Adrenal gland (tissue), 12 donors: ENCODE results near the gene GTF2F2. TPM values are rescaled to one million over a fixed set of nuclear protein-coding genes. Genes with fewer than 3 reads are reported as not detected.

Source experiments
- DNase-seq, 7 donors: peaks; one replicate each; pipeline ENCODE4 v3.0.0-alpha.2; 2019 to 2020
- H3K27ac ChIP-seq, 5 donors: fragments of 200-600 bp; sonication (generic) in 4 of 5; 1 replicate in 3 of 5; 2 replicates in 2 of 5; pipeline versions ENCODE4 v1.5.1 to v1.8.0; 2016 to 2020; ENCODE audit warnings: mild to moderate bottlenecking in 1 of 5
- H3K27me3 ChIP-seq: fragments of 200-600 bp; 2 replicates; pipeline ENCODE4 v1.8.0; 2021
- H3K36me3 ChIP-seq, 2 donors: fragments of 200-600 bp; replicated peaks in 1 of 2; 1 replicate in 1 of 2; 2 replicates in 1 of 2; pipeline versions ENCODE4 v1.5.1 to v1.8.0; 2018 to 2022
- H3K4me1 ChIP-seq, 2 donors: fragments of 200-600 bp; replicated peaks in 1 of 2; 1 replicate in 1 of 2; 2 replicates in 1 of 2; pipeline versions ENCODE4 v1.5.1 to v1.8.0; 2018 to 2021
- H3K4me3 ChIP-seq, 4 donors: fragments of 200-600 bp; sonication (generic) in 3 of 4; one replicate each; pipeline ENCODE4 v1.5.1; 2016 to 2018
- H3K9me3 ChIP-seq, 3 donors: fragments of 200-600 bp; sonication (generic) in 1 of 3; replicated peaks in 1 of 3; 1 replicate in 2 of 3; 2 replicates in 1 of 3; pipeline versions ENCODE4 v1.5.1 to v1.8.0; 2016 to 2021
- CTCF ChIP-seq, 6 experiments: fragments of 450-650 bp in 4 of 6; fragments of 200-600 bp in 2 of 6; sonication (generic) in 1 of 6; IDR thresholded peaks; 1 replicate in 5 of 6; 2 replicates in 1 of 6; pipeline versions ENCODE4 v1.5.1 to v1.8.0; 2016 to 2021; ENCODE audit warnings: antibody characterized with exemption in 6 of 6, mild to moderate bottlenecking in 2 of 6, moderate library complexity in 1 of 6
- POLR2A ChIP-seq, 2 donors: fragments of 450-650 bp; IDR thresholded peaks; one replicate each; pipeline ENCODE4 v1.6.1; 2017; ENCODE audit warnings: antibody characterized with exemption in 2 of 2, mild to moderate bottlenecking in 2 of 2, moderate library complexity in 1 of 2
- WGBS, 4 donors: extraction: QIAGEN DNeasy Blood & Tissue Kit in 2 of 4; methylation state at CpG; one replicate each; pipeline versions ENCODE4 v1.1.5 to v1.1.7; 2013 to 2017; 5-methylcytosine and 5-hydroxymethylcytosine counted together
- intact Hi-C, 2 donors: fragments of 100-400 bp; cut with DNase I; formaldehyde crosslinking; loops; one replicate each; pipeline versions ENCODE4 v1.14.1 to v1.15.0; 2022 to 2023
- polyA plus RNA-seq, 3 donors: library from polyadenylated mRNA; stranded (reverse); fragments of 200-250 nt in 2 of 3; fragments of 350-450 nt in 1 of 3; fragmentation: Illumina TruSeq in 1 of 3; extraction: RNeasy Lipid Tissue Mini Kit (QIAGEN cat#74804) in 1 of 3; gene quantifications; one replicate each; pipeline ENCODE4 v1.2.3, GENCODE V29; 2013 to 2014
- total RNA-seq, 9 donors: library from RNA; depleted of rRNA in 4 of 9; stranded (reverse); fragments of >200 nt in 4 of 9; fragments of 120-200 nt in 1 of 9; fragmentation: NEBNext Ultra II Directional in 1 of 9; extraction: Animal tissue kit (Norgen Biotek cat#: 25700) in 1 of 9; gene quantifications; one replicate each; pipeline versions ENCODE4 v1.1.0 to v1.2.4, GENCODE V29; 2013 to 2023
- donor health status: healthy with polysubstance abuse.
- donor health status: Bipolar disorder and iron deficiency.
- donor health status: DM: yes; HTN: yes; CAD: no.
- donor health status: DM: no; HTN: no; CAD: no.
- donor health status: DM: no; HTN: no; CAD: no.
- donor health status: DM: yes; HTN: yes; CAD: no.

GTF2F2 gene
- total and polyA plus RNA-seq, 12 donors = 11.4 to 34.4 (median 23.0) TPM

DNA sequence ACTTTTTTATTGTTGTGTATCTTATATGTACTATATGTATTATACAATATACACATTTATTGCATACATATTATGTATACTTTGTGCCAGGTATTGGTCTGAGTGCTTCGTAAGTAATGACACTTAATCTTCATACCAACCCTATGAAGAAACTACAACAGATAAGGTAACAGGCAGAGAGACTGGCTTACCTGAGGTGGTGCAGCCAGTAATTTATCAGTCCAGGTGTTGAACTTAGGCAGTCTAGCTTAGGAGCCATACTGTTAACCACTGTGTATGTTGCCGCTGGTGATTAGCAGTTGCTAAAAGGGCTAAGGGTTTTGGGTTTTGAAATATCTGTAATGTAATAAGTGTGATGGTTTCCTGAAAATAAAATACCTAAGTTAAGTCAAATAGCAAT lies 134.1 kb downstream of the GTF2F2 start:
- no peak for TF ChIP-seq POLR2A (IDR thresholded peaks at IDR 0.05)
- TF ChIP-seq CTCF (IDR thresholded peaks at IDR 0.05) = no peak
- no peaks in the 10 kb centered on the region for H3K9me3 ChIP-seq
- H3K4me3 ChIP-seq = no peak overlapping the region
- intact Hi-C loops = no loop called here
- H3K27me3 ChIP-seq = no peaks in the 10 kb centered on the region
- no peak for DNase-seq
- peaks cover 0 to 6% of the 10 kb centered on the region in 2 donors for H3K36me3 ChIP-seq
- no peak overlapping the region for H3K27ac ChIP-seq
- peaks cover 17 to 21% of the 10 kb centered on the region in 2 donors for H3K4me1 ChIP-seq
- WGBS, 4 donors = 95 to 99% (median 98%) methylated on average over 2 of the region's 2 CpGs

GRCh38 chr13:45255247-45255987 lies 135.1 kb downstream of the GTF2F2 start:
- intact Hi-C loops = no loop called here
- 96 to 100% (median 97%) methylated on average over 1 of the region's 1 CpG for WGBS, 4 donors

GRCh38 chr13:45256254-45256653 lies 135.9 kb downstream of the GTF2F2 start:
- intact Hi-C loops = no loop called here
- H3K4me1 ChIP-seq = peaks cover 14 to 17% of the 10 kb centered on the region in 2 donors
- no peak overlapping the region for H3K27ac ChIP-seq
- H3K27me3 ChIP-seq = no peaks in the 10 kb centered on the region
- WGBS, 4 donors = 93 to 98% (median 97%) methylated on average over 1 of the region's 1 CpG
- TF ChIP-seq CTCF (IDR thresholded peaks at IDR 0.05) (no peak), POLR2A (IDR thresholded peaks at IDR 0.05) (no peak)
- H3K4me3 ChIP-seq = no peak overlapping the region
- DNase-seq = no peak
- H3K9me3 ChIP-seq = no peaks in the 10 kb centered on the region
- H3K36me3 ChIP-seq = peaks cover 0 to 6% of the 10 kb centered on the region in 2 donors

More at GRCh38 chr13:45255247-45255987, 135.1 kb downstream of the GTF2F2 start:
- Histone ChIP-seq H3K36me3 (peaks cover 0 to 6% of the 10 kb centered on the region in 2 donors), H3K27ac (no peak overlapping the region), H3K27me3 (no peaks in the 10 kb centered on the region), H3K4me3 (no peak overlapping the region), H3K9me3 (no peaks in the 10 kb centered on the region), H3K4me1 (peaks cover 14 to 17% of the 10 kb centered on the region in 2 donors)
- TF ChIP-seq CTCF (IDR thresholded peaks at IDR 0.05) = no peak
- TF ChIP-seq POLR2A (IDR thresholded peaks at IDR 0.05) = no peak
- DNase-seq = no peak

GRCh38 chr13:45257638-45258333 lies 137.5 kb downstream of the GTF2F2 start:
- no peaks in the 10 kb centered on the region for H3K27me3 ChIP-seq
- 53 to 71% (median 59%) methylated on average over 4 of the region's 4 CpGs for WGBS, 4 donors
- TF ChIP-seq CTCF (IDR thresholded peaks at IDR 0.05) (no peak), POLR2A (IDR thresholded peaks at IDR 0.05) (no peak)
- H3K4me3 ChIP-seq = no peak overlapping the region
- intact Hi-C loops = no loop called here
- peaks cover 14 to 17% of the 10 kb centered on the region in 2 donors for H3K4me1 ChIP-seq
- no peaks in the 10 kb centered on the region for H3K9me3 ChIP-seq
- H3K36me3 ChIP-seq = peaks cover 0 to 6% of the 10 kb centered on the region in 2 donors
- H3K27ac ChIP-seq = peak overlapping the region in 4 of 5 donors; percentile 32 to 65 (median 53)
- DNase-seq = no peak
